Measurements from ENCODE around the gene RACK1.
A peak's percentile ranks its signal among the peaks of the same experiment; 100 is the strongest.
"Not testable (repeated sequence)": the region's sequence is repeated elsewhere in the genome, so short reads cannot be mapped to it uniquely, and the experiment has no call there.

RACK1 gene

DNA sequence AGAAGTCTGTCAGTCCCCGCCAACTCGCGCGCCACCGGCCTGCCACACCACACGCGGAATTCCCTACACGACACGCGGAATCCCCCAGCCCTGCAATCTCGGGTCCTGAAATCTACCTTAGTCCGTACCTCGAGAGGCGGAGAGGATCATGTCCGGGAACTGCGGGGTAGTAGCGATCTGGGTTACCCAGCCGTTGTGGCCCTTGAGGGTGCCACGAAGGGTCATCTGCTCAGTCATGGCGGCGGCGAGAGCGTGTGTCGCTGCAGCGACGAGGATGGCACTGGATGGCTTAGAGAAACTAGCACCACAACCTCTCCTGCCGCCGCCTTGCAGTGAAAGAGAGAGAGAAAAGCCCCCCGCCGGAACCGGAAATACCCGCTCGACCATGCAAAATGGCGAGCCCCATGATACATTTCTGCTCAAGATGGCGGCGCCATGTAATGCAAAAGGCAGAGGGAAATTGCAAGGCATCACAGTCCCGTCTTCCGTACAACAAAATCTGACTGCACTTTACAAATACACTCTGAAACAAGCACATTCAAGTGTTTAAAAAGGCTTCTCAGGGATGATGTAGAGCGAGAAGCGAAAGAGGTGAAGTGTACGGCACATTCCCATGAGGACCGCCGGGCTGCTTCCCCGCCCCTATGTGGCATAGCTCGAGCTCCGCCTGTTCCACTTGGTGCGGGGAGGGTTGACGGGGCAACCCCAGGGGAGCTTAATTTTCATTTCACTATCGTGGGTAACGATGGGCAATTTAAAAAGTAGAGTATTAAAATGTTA lies at the start of gene RACK1:
Gene RACK1 (minus strand): TSS at position 343 of the 780 bp plus-strand sequence. CDS start 106 bp downstream, at position 237.
- DNase-seq (ENCODE audit: insufficient read length, low spot score) (peak; percentile 72), FAIRE-seq (peak; percentile 62)

DNA sequence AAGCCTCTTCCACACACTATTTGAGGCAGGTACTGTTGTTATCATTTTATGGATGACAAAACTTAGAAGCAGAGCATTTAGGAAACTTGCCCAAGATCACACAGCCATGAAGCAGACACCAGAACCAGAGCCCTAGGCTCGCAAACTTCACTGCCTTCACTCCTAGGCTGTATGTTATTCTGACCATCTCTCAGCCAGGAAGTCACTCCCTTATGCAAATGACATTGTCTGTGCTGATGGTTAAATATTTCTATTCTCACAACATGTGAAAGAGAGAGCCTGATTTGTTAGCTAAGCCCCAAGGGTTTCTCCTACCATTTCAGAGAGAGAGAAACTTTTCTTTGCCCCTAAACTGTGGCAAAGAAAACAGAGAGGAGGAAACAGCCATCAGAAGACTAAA lies 43.6 kb upstream of the RACK1 start:
- DNase-seq (ENCODE audit: insufficient read length, low spot score); FAIRE-seq: not testable (repeated sequence)

DNA sequence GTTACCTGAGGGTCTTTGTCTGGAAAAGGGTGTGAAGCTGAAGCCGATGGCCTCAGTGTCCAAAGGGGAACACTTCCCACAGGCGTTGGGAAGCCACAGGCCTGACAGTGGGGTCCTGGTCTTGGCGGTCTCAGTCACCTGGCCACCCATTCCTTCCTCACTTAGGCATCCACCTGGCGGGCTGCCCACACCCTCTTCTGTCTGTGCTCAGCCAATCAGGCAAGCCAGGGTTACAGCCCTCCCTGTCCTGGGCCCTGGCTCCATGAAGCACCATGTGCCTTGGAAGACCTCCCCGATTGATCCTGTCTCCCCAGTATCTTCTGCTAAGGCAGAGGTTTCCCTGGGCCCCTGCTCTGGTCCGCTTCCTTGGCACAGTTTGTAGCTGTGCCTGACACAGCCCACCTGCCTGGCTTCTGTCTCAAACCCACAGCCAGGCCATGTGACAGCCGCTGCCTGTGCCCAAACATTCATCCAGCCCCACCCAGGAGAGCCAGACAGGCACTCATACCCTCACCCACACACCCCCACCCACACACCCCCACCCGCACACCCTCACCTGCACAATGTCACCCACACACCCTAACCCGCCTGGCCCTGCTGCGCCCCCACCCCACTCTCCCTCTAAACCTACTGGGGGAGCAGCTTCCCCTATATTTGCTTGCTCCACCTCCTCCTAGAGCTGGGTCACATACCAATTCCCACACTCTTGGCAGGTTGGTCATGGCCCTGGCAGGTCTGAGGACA lies 42.4 kb upstream of the RACK1 start:
- DNase-seq (ENCODE audit: insufficient read length, low spot score); FAIRE-seq: not testable (repeated sequence)

DNA sequence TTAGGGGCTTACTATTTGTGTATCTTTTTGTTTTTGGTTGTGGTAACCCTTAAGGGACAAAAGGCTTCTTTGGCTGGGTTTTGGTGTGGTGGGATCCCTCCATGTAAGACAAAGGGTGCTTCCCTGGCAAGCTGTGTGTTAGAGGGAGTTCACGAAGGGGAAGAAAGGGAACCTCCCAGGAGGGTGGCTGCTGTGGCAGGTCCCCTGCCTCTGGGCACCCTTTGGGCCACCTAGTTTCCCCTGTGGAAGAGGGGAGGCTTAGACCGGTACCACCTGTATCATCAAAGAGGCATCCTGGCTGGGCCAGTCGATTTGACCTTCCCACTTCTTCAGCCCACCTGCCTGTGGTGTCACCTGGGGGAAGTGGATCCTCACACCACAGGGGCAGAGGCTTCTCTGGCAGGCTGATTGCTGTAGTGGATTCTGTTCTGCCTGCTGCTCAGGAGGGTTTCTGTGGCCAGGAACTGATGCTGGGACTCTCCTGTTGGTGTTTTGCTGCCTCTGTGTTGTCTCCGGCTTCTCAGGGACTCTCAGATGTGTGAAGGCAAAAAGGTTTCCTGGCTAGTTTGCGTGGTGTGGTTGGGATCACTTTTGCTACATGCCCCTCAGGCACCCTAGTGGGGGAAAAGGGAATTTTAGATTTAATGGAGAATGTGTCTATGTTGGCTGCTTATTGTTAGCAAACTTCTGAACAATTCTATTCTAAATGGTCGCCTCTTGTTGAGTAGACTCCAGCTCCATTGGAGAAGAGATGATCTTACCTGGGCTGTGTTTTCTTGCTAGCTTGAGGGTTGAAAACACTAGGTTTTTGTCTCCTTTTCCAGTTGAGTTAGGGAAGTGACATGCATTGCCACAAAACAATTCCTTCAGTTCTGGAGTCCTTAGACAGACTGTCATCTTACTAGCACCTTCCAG lies 40.4 kb upstream of the RACK1 start:
- not testable (repeated sequence) for FAIRE-seq

DNA sequence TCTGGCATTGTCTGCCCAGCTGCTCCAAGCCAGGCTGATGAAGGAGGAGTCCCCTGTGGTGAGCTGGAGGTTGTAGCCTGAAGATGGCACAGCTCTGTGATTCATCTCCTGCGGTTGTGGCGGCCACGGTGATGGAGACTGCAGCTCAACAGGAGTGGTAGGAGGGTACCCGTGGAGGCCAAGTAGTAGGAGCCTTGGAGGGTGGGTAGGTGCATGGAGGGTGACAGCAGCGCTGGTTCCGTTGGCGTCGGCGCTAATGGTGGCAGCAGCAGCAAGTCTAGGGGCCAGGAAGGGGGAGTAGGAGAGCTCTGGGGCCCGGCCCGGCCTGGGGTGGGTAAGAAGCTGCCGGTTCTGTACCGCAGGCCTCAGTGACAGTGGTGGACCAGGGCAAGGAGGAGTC lies 39.6 kb upstream of the RACK1 start:
- no peak for DNase-seq (ENCODE audit: insufficient read length, low spot score)
- FAIRE-seq, result no peak

More for the DNA sequence above, 40.4 kb upstream of the RACK1 start:
- not testable (repeated sequence) for DNase-seq (ENCODE audit: insufficient read length, low spot score)

DNA sequence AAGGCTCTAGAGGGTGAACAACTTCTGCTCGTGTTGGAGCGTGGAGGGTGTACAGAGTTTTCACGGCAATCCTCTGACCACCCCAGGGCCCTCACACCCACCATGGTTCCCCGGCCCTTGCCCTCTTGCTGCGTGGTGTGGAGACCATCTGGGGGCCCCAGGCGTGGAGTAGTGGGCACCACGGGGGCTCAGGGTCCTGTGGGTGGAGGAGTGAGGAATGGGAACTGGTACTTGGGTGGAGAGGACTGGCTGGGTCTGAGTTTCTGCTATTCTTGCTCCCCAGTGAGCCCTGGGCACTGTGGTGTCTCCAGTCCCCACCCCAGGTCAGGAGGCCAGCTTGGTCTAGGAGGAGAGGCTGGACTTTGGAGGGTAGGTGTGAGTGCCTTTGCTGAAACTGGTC lies 39.2 kb upstream of the RACK1 start:
- DNase-seq (ENCODE audit: insufficient read length, low spot score), result no peak

DNA sequence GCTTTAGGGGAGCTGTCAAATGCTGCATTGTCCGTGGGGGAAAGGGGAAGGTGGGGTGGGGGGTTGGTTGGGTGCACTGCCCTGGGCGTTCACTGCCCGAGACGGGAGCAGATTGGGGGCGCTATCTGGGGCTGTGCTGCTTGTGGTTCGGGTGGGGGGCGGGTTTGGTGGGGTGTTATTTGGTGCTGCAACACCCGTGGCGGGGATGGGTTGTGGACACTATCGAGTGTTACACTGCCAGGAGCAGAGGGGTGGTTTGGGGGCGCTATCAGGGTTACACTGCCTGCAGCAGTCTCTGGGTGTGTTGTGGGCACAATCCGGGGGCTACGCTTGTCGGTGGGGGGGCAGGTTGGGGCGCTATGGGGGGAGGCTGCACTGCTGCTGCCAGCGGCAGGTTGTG lies 38.7 kb upstream of the RACK1 start:
- not testable (repeated sequence) for FAIRE-seq; DNase-seq (ENCODE audit: insufficient read length, low spot score)

More for the DNA sequence above, 39.2 kb upstream of the RACK1 start:
- no peak for FAIRE-seq

DNA sequence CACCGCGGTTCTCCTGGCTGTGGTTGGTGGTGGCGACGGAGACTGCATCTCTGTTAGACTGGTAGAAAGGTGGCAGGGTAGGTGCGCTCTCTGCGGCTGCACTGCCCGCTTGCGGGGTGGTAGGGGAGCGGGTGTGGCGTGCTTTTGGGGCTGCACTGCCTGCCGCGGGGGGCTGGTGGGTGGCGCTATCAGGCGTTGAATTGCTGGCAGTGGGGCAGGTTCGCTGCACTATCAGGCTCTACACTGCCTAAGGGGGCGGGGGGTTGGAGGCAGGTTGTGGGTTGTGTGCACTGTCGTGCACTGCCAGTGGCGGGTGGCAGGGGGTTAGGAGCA lies 38.2 kb upstream of the RACK1 start:
- DNase-seq (ENCODE audit: insufficient read length, low spot score) (no peak), FAIRE-seq (no peak)

DNA sequence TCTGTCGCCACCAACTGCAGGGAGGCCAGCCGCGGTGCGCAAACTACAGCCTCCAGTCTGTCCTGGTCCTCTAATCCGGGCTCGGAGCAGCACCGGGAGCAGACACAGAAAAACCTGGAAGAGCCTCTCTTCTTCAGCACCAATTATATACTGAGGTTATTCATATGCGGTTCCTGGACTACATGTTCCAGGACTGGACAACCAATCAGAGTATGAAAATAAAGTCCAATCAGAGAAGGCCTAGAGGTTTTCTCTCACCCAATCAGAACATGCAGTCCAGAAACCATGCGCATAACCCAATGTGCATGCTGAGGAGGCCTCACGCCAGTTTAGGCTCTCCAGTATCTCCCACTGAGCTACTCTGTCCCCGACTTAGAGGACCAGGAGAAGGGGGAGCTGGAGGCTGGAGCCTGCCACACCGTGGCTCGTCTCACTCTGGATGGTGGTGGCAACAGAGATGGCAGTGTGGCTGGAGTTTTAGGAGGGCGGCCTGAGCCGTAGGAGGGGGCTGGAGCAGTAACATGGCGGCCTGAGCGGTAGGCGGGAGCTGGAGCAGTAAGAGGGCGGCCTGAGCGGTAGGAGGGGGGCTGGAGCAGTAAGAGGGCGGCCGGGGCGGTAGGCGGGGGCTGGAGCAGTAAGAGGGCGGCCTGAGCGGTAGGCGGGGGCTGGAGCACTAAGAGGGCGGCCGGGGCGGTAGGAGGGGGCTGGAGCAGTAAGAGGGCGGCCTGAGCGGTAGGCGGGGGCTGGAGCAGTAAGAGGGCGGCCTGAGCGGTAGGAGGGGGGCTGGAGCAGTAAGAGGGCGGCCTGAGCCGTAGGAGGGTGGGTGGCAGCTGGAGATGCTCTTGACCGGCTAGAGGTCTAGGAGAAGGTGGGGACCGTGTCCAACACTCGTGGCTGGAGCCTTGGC lies 37.6 kb upstream of the RACK1 start:
- DNase-seq (ENCODE audit: insufficient read length, low spot score) (no peak), FAIRE-seq (no peak)

DNA sequence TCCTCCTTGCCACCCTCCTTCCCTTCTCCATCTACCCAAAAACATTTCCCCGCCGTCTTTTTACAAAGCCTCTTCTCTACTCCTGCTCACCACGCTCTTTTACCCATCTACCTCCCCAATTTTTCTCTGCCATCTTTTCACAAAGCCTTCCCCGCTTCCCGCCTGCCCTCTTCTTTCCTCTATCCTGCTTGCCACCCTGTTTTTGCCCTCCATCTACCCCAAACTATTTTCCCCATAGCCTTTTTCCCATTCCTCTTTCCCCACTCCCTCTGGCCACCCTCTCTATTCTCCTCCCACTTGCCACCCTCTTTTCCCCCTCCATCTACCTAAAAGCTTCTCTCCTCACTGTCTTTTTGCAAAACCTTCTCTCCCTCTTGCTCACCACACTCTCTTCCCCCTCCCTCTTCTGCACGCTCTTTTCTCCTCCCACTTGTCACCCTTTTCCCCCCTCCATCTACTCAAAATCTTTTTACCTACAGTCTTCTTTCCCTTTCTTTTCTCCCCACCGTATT lies 36.6 kb upstream of the RACK1 start:
- no peak for DNase-seq (ENCODE audit: insufficient read length, low spot score)
- FAIRE-seq, result no peak

DNA sequence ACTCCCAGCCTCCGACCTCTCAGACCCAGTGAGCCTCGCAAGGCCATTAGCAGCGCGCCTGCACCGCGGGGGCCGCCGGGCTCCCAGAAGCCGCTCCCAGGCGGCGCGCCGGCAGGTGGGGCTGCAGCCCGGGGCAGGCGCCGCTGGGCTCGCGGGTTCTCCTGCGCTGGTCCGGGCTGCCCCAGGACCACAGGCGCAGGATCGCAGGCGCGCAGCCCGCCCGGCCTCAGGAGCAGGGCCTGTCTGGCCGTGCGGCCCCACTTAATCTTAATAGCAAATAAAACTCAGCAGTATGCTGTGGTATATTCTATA lies 29.7 kb upstream of the RACK1 start:
- DNase-seq (ENCODE audit: insufficient read length, low spot score); FAIRE-seq: not testable (repeated sequence)

DNA sequence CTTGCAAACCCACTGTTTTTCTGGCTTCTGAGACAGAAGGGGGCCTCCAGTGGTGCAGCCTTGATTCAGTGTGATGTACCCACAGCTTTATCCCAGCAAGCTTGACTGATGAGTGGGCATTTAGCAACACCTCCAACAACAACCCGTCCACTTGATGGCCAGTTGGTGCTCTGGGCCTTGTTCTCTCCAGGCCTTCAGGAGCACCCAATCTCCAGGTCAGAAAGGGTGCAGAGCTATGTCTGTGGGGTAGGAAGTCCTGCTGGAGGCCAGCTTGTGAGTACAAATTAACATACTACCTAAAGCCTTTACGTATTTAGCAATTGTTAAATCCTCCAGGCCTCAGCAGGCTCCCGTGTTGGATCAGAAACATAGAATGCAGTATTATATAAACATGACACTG lies 27.4 kb upstream of the RACK1 start:
- no peak for FAIRE-seq
- DNase-seq (ENCODE audit: insufficient read length, low spot score), result no peak

DNA sequence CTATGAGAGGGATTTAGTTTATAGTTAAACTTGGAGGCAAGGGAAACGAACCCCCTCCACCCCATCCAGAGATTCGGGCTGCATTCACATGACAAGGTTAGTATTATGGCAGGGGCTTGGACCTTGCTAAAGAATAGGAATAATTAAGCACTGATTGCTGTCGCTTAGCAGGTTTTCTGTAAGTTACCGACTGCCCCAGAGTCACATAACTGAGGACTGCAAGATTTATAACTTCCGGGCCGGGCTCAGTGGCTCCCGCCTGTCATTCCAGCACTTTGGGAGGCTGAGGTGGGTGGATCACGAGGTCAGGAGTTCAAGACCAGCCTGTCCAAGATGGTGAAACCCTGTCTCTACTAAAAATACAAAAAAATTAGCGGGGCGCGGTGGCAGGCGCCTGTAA lies 24.2 kb upstream of the RACK1 start:
- not testable (repeated sequence) for FAIRE-seq

DNA sequence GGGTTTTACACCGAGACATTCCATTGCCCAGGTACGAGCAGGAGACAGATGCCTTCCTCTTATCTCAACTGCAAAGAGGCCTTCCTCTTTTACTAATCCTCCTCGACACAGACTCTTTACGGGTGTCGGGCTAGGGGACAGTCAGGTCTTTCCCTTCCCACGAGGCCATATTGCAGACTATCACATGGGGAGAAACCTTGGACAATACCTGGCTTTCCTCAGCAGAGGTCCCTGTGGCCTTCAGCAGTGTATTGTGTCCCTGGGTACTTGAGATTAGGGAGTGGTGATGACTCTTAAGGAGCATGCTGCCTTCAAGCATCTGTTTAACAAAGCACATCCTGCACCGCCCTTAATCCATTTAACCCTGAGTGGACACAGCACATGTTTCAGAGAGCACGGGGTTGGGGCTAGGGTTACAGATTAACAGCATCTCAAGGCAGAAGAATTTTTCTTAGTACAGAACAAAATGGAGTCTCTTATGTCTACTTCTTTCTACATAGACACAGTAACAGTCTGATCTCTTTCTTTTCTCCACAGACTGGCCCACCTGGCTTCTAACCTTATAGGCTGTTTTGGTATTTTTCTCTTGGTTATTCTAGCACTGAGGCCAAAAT lies 23.7 kb upstream of the RACK1 start:
- not testable (repeated sequence) for FAIRE-seq; DNase-seq (ENCODE audit: insufficient read length, low spot score)

More for the DNA sequence above, 24.2 kb upstream of the RACK1 start:
- DNase-seq (ENCODE audit: insufficient read length, low spot score), result not testable (repeated sequence)

DNA sequence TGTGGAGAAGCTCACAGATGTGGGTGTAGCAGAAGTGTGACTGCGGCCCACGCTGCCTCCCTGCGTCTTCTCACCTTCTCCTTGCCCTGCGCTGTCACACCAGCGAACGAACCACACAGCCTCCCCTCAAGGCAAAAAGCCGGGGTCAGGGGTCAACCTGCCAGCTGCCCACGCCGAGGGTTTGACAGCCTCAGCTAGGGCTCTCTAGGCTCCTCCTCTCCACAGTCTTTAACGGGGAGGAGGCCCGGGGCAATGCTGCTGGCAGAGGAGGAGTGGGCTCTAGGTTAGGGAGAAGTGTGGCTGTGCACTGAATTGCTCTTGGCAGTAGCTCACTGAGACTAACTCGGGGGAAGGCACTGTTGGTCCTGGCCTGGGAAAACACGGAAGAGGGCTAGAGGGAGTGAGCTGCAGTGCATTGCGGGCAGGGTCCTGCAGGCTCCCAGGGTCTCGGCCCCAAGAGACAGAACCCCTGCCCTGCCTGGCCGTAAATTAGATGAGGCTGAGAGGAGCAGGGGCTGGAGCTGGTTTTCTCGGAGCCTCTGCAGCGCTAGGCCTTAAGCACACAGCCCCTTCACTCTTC lies 21.5 kb upstream of the RACK1 start:
- FAIRE-seq, result no peak

DNA sequence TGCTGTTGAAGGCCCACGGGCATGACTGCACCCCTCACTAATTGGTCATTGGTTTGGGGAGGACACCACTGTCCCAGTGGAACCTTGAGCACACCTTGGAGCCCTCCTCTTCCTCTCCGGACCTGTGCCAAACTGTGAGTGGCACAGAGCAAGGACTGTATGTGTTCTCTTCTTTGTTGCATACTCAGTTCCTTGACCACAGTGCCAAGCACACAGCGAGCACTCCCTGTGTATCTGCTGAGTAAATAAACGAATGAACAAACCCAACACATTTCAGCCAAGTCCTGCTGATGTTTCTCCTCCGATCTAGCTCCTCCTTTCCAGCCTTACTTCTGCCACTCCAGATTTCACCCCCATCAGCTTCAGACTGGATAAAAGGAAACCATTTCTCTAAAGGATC lies 19.9 kb upstream of the RACK1 start:
- no peak for FAIRE-seq
- no peak for DNase-seq (ENCODE audit: insufficient read length, low spot score)

More for the DNA sequence above, 21.5 kb upstream of the RACK1 start:
- DNase-seq (ENCODE audit: insufficient read length, low spot score), result no peak

DNA sequence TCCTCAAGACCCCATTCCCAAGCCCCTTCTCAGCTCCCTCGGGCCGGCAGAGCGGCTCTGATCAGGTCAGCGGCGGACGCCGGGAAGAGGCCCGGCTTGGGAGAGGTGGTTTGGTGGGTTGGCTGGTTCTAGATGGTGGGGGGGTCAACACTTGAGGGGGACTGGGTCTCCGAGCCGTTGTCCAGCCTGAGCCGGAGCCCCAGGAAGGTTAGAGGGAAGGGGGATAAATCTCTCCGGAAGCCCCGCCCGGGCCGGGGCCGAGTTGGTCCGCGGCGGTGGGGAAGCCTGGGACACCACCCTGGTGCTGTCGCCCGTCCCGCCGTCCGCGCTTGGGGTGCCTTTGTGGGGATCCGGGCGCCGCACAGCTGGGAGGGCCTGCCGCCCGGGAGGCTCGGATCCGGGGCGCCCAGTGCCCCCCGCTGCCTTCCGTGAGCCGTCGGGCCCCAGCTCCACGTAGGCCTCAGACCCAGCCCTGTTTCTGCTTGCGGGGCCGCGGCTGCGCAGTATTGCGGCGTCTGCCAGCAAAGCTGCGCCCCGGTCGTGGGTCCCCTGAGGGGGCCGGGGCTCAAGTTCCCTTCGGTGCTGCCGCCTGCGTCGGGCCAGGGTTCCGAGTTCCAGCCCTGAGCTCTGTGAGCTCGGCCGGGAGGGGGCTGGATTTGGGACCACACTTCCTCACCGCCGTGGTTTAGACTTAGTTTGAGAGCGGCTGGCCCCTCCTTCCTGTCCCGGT lies 17.8 kb upstream of the RACK1 start:
- peak; percentile 36 for DNase-seq (ENCODE audit: insufficient read length, low spot score)

DNA sequence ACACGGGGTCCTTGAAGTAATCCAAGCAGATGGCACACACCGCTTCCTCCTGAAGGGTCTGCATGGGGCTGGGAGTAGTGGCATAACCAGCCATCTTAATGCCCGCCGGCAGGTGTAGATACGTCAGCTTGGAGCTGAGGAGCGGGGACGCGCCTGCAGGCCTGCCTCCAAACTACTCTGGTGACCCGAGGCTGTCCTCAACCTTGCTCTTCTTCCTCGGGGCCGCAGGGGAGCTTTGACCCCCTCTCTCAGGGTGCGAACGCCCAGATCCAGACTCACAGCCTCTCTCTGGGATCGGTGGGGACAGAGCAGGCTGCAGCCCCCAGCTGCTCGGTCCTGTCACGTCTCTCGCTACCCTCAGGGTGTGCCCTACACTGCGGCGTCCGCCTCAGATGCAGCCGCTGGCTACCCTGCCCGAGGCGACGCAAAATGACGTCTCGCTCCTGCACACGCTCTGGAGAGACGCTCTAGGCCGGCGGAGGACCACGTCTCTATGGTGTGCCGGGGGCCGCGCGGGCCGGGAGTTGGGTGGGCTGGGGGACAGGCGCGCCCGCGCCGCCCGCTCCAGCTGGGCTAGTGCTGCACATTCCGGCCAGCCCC lies 17.1 kb upstream of the RACK1 start, which contains the start of gene TRIM52:
Gene TRIM52 (minus strand): TSS at position 424 of the 600 bp plus-strand sequence. CDS start 330 bp downstream, at position 94.
- FAIRE-seq (peak; percentile 93), DNase-seq (ENCODE audit: insufficient read length, low spot score) (peak; percentile 74)

More for the DNA sequence above, 17.8 kb upstream of the RACK1 start:
- peak; percentile 48 for FAIRE-seq

Measured in GM19239 (cell line).